HCT116 (cell line): ENCODE data around the gene MS4A4E. TPM values are rescaled to one million over a fixed set of nuclear protein-coding genes. Genes with fewer than 3 reads are reported as not detected.

ENCODE experiments used
- ATAC-seq: fragments of 200-7000 bp; cut with Tn5 transposase; 2 replicates; pipeline ENCODE4 v1.9.1; 2020; ENCODE audit warnings: mild to moderate bottlenecking, moderate library complexity
- BruUV-seq: library from RNA; stranded (reverse); fragments of 400-500 nt; replicated peaks from 2 replicates; lab custom pipeline; 2021; lab: Mats Ljungman, UMichigan
- CTCF ChIA-PET: fragments of 300-600 bp; sonication (Branson Sonifier 250); formaldehyde crosslinking; loops from one replicate; lab custom pipeline; 2021; ENCODE audit warnings: antibody characterized with exemption; lab: Charles Lee
- POLR2A ChIA-PET: fragments of 300-600, 350-600 bp; sonication (Branson Sonifier 250); formaldehyde crosslinking; loops from one replicate; lab custom pipeline; 2021; ENCODE audit warnings: antibody characterized with exemption; lab: Charles Lee
- RAD21 ChIA-PET, 2 experiments: fragments of 300-600 bp; sonication (Branson Sonifier 250); formaldehyde crosslinking; loops; one replicate each; lab custom pipeline; 2023; ENCODE audit warnings: low total read pairs in 2 of 2; ENCODE audit not compliant: uncharacterized antibody in 2 of 2, unreplicated experiment in 2 of 2, low non-redundant PET in 1 of 2; lab: Charles Lee
- DNase-seq: peaks from one replicate; pipeline ENCODE4 v3.0.0-alpha.2; 2010; ENCODE audit warnings: low read depth, low spot score
- H2AFZ ChIP-seq: fragments of 200-600 bp; shearing (Covaris generic), sonication (generic); 2 replicates; pipeline ENCODE4 v1.6.1; 2017; ENCODE audit warnings: low read depth, mixed run types, mixed read lengths, antibody characterized with exemption, low read length; ENCODE audit not compliant: poor library complexity, severe bottlenecking
- H3K27ac ChIP-seq: 2 replicates; pipeline ENCODE4 v1.5.1; 2012; ENCODE audit warnings: low read depth, low read length
- H3K27me3 ChIP-seq: fragments of 200-600 bp; sonication (generic); 2 replicates; pipeline ENCODE4 v1.6.1; 2016; ENCODE audit warnings: mixed run types, low read length, mixed read lengths; ENCODE audit not compliant: insufficient read depth
- H3K36me3 ChIP-seq, 2 experiments: fragments of 200-500 bp in 1 of 2; fragments of 200-600 bp in 1 of 2; sonication (Bioruptor generic) in 1 of 2; sonication (generic) in 1 of 2; 2 replicates each; pipeline versions ENCODE4 v1.5.1 to v1.6.1; 2014 to 2016; ENCODE audit warnings: low read length in 2 of 2, inconsistent platforms in 1 of 2, mixed read lengths in 1 of 2, mixed run types in 1 of 2; ENCODE audit not compliant: insufficient read depth in 2 of 2, control insufficient read depth in 1 of 2
- H3K4me1 ChIP-seq, 2 experiments: fragments of 200-600 bp in 1 of 2; sonication (generic) in 1 of 2; 2 replicates each; pipeline versions ENCODE4 v1.5.1 to v1.6.1; 2012 to 2017; ENCODE audit warnings: low read length in 2 of 2, inconsistent platforms in 1 of 2, mild to moderate bottlenecking in 1 of 2, mixed read lengths in 1 of 2, mixed run types in 1 of 2, moderate library complexity in 1 of 2; ENCODE audit not compliant: insufficient read depth in 2 of 2, control insufficient read depth in 1 of 2
- H3K4me2 ChIP-seq: fragments of 200-600 bp; sonication (generic); 2 replicates; pipeline ENCODE4 v1.6.1; 2017; ENCODE audit warnings: mixed run types, low read length, mixed read lengths
- H3K4me3 ChIP-seq, 2 experiments: fragments of 200-600 bp in 1 of 2; sonication (generic) in 1 of 2; replicated peaks in 1 of 2; 2 replicates each; pipeline ENCODE4 v1.5.1; 2011 to 2016; ENCODE audit warnings: low read length in 2 of 2, control low read depth in 1 of 2, low read depth in 1 of 2, mild to moderate bottlenecking in 1 of 2, mixed read lengths in 1 of 2, mixed run types in 1 of 2
- H3K79me2 ChIP-seq: fragments of 200-600 bp; sonication (generic); 2 replicates; pipeline ENCODE4 v1.6.1; 2017; ENCODE audit warnings: mild to moderate bottlenecking, mixed run types, low read length, moderate library complexity, mixed read lengths; ENCODE audit not compliant: insufficient read depth
- H3K9ac ChIP-seq: fragments of 200-600 bp; sonication (generic); 2 replicates; pipeline ENCODE4 v1.6.1; 2016; ENCODE audit warnings: low read length, mixed read lengths
- H3K9me2 ChIP-seq: fragments of 200-600 bp; sonication (generic), shearing (Covaris generic); 2 replicates; pipeline ENCODE4 v1.6.1; 2017; ENCODE audit warnings: mixed run types, mild to moderate bottlenecking, moderate library complexity; ENCODE audit not compliant: insufficient read depth
- H3K9me3 ChIP-seq, 2 experiments: fragments of 200-500 bp in 1 of 2; fragments of 200-600 bp in 1 of 2; sonication (Bioruptor generic) in 1 of 2; sonication (generic) in 1 of 2; 2 replicates each; pipeline ENCODE4 v1.6.1; 2014 to 2017; ENCODE audit warnings: low read length in 2 of 2, mixed read lengths in 2 of 2, inconsistent platforms in 1 of 2, low read depth in 1 of 2, mild to moderate bottlenecking in 1 of 2, mixed run types in 1 of 2, moderate library complexity in 1 of 2; ENCODE audit not compliant: control insufficient read depth in 1 of 2, insufficient read depth in 1 of 2
- H4K20me1 ChIP-seq: fragments of 200-600 bp; sonication (generic), shearing (Covaris generic); 2 replicates; pipeline ENCODE4 v1.6.1; 2017; ENCODE audit warnings: mixed run types, mild to moderate bottlenecking, moderate library complexity; ENCODE audit not compliant: insufficient read depth
- ATF3 ChIP-seq: IDR thresholded peaks from 2 replicates; pipeline ENCODE4 v1.6.1; 2012
- CBX3 ChIP-seq: IDR thresholded peaks from 2 replicates; pipeline ENCODE4 v1.6.1; 2012; ENCODE audit warnings: low read depth
- CEBPB ChIP-seq: IDR thresholded peaks from 2 replicates; pipeline ENCODE4 v1.6.1; 2012; ENCODE audit warnings: low read depth
- CTCF ChIP-seq, 3 experiments: fragments of 200-600 bp in 1 of 3; sonication (generic) in 1 of 3; IDR thresholded peaks in 2 of 3; conservative IDR thresholded peaks in 1 of 3; 2 replicates each; pipeline ENCODE4 v1.5.1; 2012 to 2017; ENCODE audit warnings: low read depth in 2 of 3, low read length in 2 of 3, antibody characterized with exemption in 1 of 3, borderline replicate concordance in 1 of 3, control low read depth in 1 of 3, mild to moderate bottlenecking in 1 of 3, mixed read lengths in 1 of 3, mixed run types in 1 of 3, moderate library complexity in 1 of 3; ENCODE audit not compliant: insufficient read depth in 1 of 3
- ELF1 ChIP-seq: IDR thresholded peaks from 2 replicates; pipeline ENCODE4 v1.6.1; 2012; ENCODE audit warnings: low read depth, borderline replicate concordance
- EZH2 ChIP-seq: fragments of 200-600 bp; sonication (generic); IDR thresholded peaks from 2 replicates; pipeline ENCODE4 v1.6.1; 2017; ENCODE audit warnings: antibody characterized with exemption, mixed run types
- EZH2phosphoT487 ChIP-seq: fragments of 200-600 bp; IDR thresholded peaks from 2 replicates; pipeline ENCODE4 v1.6.1; 2018; ENCODE audit warnings: antibody characterized with exemption, borderline replicate concordance
- MAX ChIP-seq: IDR thresholded peaks from 2 replicates; pipeline ENCODE4 v1.6.1; 2012
- POLR2A ChIP-seq: IDR thresholded peaks from 2 replicates; pipeline ENCODE4 v1.7.0; 2011; ENCODE audit warnings: borderline replicate concordance; ENCODE audit not compliant: insufficient read depth, insufficient read length; ENCODE audit errors: extremely low read depth
- POLR2AphosphoS5 ChIP-seq: IDR thresholded peaks from 2 replicates; pipeline ENCODE4 v1.6.1; 2011; ENCODE audit warnings: mild to moderate bottlenecking, low read depth, low read length, moderate library complexity
- RAD21 ChIP-seq: IDR thresholded peaks from 2 replicates; pipeline ENCODE4 v1.6.1; 2012; ENCODE audit warnings: low read depth, mild to moderate bottlenecking
- REST ChIP-seq: IDR thresholded peaks from 2 replicates; pipeline ENCODE4 v1.6.1; 2012; ENCODE audit warnings: low read depth
- SIN3A ChIP-seq: IDR thresholded peaks from 2 replicates; pipeline ENCODE4 v1.6.1; 2012; ENCODE audit warnings: low read depth
- SP1 ChIP-seq: IDR thresholded peaks from 2 replicates; pipeline ENCODE4 v1.6.1; 2012; ENCODE audit warnings: low read depth
- SRF ChIP-seq: IDR thresholded peaks from 2 replicates; pipeline ENCODE4 v1.6.1; 2012; ENCODE audit warnings: low read depth
- TCF7L2 ChIP-seq: IDR thresholded peaks from 2 replicates; pipeline ENCODE4 v1.7.0; 2011; ENCODE audit warnings: borderline replicate concordance, inconsistent platforms; ENCODE audit not compliant: insufficient read depth, insufficient read length; ENCODE audit errors: extremely low read depth
- YY1 ChIP-seq: IDR thresholded peaks from 2 replicates; pipeline ENCODE4 v1.6.1; 2011; ENCODE audit warnings: low read length, low read depth, moderate library complexity, mild to moderate bottlenecking; ENCODE audit not compliant: insufficient replicate concordance; ENCODE audit errors: extremely low read depth
- ZFX ChIP-seq: fragments of 450-650 bp; IDR thresholded peaks from 2 replicates; pipeline ENCODE4 v1.6.1; 2017
- ZNF274 ChIP-seq: fragments of 200-500 bp; sonication (Bioruptor generic); IDR thresholded peaks from 2 replicates; pipeline ENCODE4 v1.6.1; 2014; ENCODE audit warnings: mild to moderate bottlenecking, low read depth, low read length, inconsistent platforms
- intact Hi-C: fragments of 100-400 bp; cut with micrococcal nuclease; formaldehyde crosslinking; loops from 2 replicates; pipeline ENCODE4 v1.10.0; 2022
- total RNA-seq: library from RNA; stranded (reverse); gene quantifications from one replicate; pipeline ENCODE4 v1.2.1, GENCODE V29; 2021; ENCODE audit not compliant: unreplicated experiment
- TF ChIP-seq, protein P1 (sequence below): IDR thresholded peaks from 2 replicates; pipeline ENCODE4 v1.6.1; 2011; ENCODE audit warnings: mild to moderate bottlenecking, low read length, moderate library complexity; ENCODE audit not compliant: insufficient replicate concordance; ENCODE audit errors: extremely low read depth

The MS4A4E gene
- total RNA-seq, 1 experiment from 2014 or later, result not detected

DNA sequence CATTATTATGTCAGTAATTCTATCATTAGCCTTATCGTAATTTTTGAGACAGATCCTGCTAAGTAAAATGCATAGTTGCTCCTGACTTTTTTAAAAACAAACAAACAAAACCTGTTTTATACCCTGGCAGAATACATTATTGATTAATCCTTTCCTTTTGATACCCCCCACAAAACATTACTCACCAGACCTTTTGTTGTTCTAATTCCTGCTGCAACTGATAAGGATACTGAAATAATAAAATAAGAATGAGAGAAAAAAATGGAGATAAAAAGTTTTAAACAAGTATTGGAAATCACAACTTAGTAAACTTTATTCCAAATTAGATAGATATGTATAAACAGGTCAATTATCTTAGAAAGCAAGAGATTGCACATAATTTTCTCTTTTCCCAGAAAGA lies 28.6 kb downstream of the MS4A4E start:
- H3K27me3 ChIP-seq, result no peaks in the 10 kb centered on the region
- no TSS peak for BruUV-seq
- no peaks in the 10 kb centered on the region; the same call in 1 of the 2 replicates for H3K9me2 ChIP-seq
- H4K20me1 ChIP-seq, result no peaks in the 10 kb centered on the region
- H3K4me1 ChIP-seq, result no peaks in the 10 kb centered on the region
- H3K27ac ChIP-seq, result no peak overlapping the region
- H3K4me3 ChIP-seq, result no peak overlapping the region
- DNase-seq, result no peak
- no peak for TF ChIP-seq ELF1
- no peak for TF ChIP-seq REST
- no peak for TF ChIP-seq ATF3
- no peak for TF ChIP-seq EZH2
- TF ChIP-seq EZH2phosphoT487, result no peak
- TF ChIP-seq, protein P1, sequence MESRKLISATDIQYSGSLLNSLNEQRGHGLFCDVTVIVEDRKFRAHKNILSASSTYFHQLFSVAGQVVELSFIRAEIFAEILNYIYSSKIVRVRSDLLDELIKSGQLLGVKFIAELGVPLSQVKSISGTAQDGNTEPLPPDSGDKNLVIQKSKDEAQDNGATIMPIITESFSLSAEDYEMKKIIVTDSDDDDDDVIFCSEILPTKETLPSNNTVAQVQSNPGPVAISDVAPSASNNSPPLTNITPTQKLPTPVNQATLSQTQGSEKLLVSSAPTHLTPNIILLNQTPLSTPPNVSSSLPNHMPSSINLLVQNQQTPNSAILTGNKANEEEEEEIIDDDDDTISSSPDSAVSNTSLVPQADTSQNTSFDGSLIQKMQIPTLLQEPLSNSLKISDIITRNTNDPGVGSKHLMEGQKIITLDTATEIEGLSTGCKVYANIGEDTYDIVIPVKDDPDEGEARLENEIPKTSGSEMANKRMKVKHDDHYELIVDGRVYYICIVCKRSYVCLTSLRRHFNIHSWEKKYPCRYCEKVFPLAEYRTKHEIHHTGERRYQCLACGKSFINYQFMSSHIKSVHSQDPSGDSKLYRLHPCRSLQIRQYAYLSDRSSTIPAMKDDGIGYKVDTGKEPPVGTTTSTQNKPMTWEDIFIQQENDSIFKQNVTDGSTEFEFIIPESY, result no peak
- TF ChIP-seq TCF7L2, result no peak
- TF ChIP-seq CTCF (IDR thresholded peaks at IDR 0.05 in 2 of 3, conservative IDR thresholded peaks at IDR 0.05 in 1 of 3; ENCODE audit: borderline replicate concordance in 1 of 3, insufficient read depth in 1 of 3, low read depth in 2 of 3, low read length in 2 of 3), result no peak
- no peak for TF ChIP-seq POLR2AphosphoS5
- no peak for TF ChIP-seq RAD21
- TF ChIP-seq CEBPB, result no peak
- no peak for TF ChIP-seq MAX
- no peak for TF ChIP-seq CBX3
- TF ChIP-seq SP1, result no peak
- TF ChIP-seq ZFX, result no peak
- no peak for TF ChIP-seq SIN3A
- no peak for TF ChIP-seq SRF
- TF ChIP-seq YY1, result no peak
- no peak for TF ChIP-seq ZNF274
- no peak for TF ChIP-seq POLR2A
- ATAC-seq, result no peak
- ChIA-PET POLR2A (no interaction called here), CTCF (no interaction called here), RAD21 (no interaction called here)
- H3K79me2 ChIP-seq, result no peaks in the 10 kb centered on the region
- intact Hi-C loops, result no loop called here
- H2AFZ ChIP-seq, result no peak overlapping the region
- no peak overlapping the region for H3K9ac ChIP-seq
- no peaks in the 10 kb centered on the region for H3K36me3 ChIP-seq
- H3K4me2 ChIP-seq, result no peak overlapping the region
- no peaks in the 10 kb centered on the region for H3K9me3 ChIP-seq
